Fibroblast of skin of scalp (primary cell): ENCODE results near the gene SLC7A10.
"Not testable (repeated sequence)": the region's sequence is repeated elsewhere in the genome, so short reads cannot be mapped to it uniquely, and the experiment has no call there.

Source experiments
- DNase-seq: peaks from one replicate; pipeline ENCODE4 v3.0.0-alpha.2; 2013

Gene SLC7A10

GRCh38 chr19:33175156-33175782 lies 50.4 kb downstream of the SLC7A10 start:
- DNase-seq: no peak

- no peak for DNase-seq
Observed at GRCh38 chr19:33174186-33174585, 51.5 kb downstream of the SLC7A10 start.

- DNase-seq: peak; percentile 67
Observed at GRCh38 chr19:33171916-33172359, 53.7 kb downstream of the SLC7A10 start.

GRCh38 chr19:33171222-33171795 lies 54.3 kb downstream of the SLC7A10 start:
- no peak for DNase-seq

GRCh38 chr19:33168528-33168927 lies 57.1 kb downstream of the SLC7A10 start:
- DNase-seq: no peak

GRCh38 chr19:33167438-33167837 lies 58.2 kb downstream of the SLC7A10 start:
- DNase-seq: no peak

- not testable (repeated sequence) for DNase-seq
Observed at GRCh38 chr19:33166037-33166436, 59.6 kb downstream of the SLC7A10 start.

- no peak for DNase-seq
Observed at GRCh38 chr19:33163481-33163880, 62.2 kb downstream of the SLC7A10 start.

GRCh38 chr19:33161201-33161600 lies 64.4 kb downstream of the SLC7A10 start:
- DNase-seq: no peak

- DNase-seq: no peak
Observed at GRCh38 chr19:33159893-33160292, 65.8 kb downstream of the SLC7A10 start.

GRCh38 chr19:33159149-33159548 lies 66.5 kb downstream of the SLC7A10 start:
- DNase-seq: no peak
